Suprapubic skin (tissue), 4 donors: ENCODE results near the gene PRR7.

ENCODE experiments used
- CTCF ChIP-seq, 2 donors: fragments of 200-600 bp in 1 of 2; fragments of 450-650 bp in 1 of 2; sonication (generic) in 1 of 2; IDR thresholded peaks; one replicate each; pipeline ENCODE4 v1.5.1; 2016 to 2019; ENCODE audit warnings: antibody characterized with exemption in 2 of 2, mild to moderate bottlenecking in 1 of 2, moderate library complexity in 1 of 2
- POLR2A ChIP-seq, 2 donors: fragments of 450-650 bp; IDR thresholded peaks; one replicate each; pipeline ENCODE4 v1.6.1; 2017; ENCODE audit warnings: antibody characterized with exemption in 2 of 2, mild to moderate bottlenecking in 2 of 2, moderate library complexity in 2 of 2
- POLR2AphosphoS5 ChIP-seq, 3 donors: sonication (generic); formaldehyde crosslinking; IDR thresholded peaks; one replicate each; pipeline ENCODE4 v1.6.1; 2017; ENCODE audit warnings: antibody characterized with exemption in 3 of 3

GRCh38 chr5:177397875-177398390, 48.7 kb upstream of the PRR7 start:
- TF ChIP-seq POLR2A (IDR thresholded peaks at IDR 0.05) (no peak), CTCF (IDR thresholded peaks at IDR 0.05) (no peak), POLR2AphosphoS5 (IDR thresholded peaks at IDR 0.05) (no peak)
